Measurements from ENCODE around the gene WDR81.
"Not testable (repeated sequence)": the region's sequence is repeated elsewhere in the genome, so short reads cannot be mapped to it uniquely, and the experiment has no call there.

WDR81 gene

DNA sequence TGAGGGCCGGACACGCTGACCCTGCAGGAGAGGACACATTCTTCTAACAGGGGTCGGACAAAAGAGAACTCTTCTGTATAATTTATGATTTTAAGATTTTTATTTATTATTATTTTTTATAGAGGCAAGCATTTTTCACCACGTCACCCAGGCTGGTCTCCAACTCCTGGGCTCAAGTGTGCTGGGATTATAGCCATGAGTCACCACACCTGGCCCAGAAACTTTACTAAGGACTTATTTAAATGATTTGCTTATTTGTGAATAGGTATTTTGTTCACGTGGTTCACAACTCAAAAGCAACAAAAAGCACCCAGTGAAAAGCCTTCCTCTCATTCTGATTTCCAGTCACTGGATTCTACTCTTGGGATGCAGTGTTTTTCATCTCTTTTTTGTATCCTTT, 35.0 kb downstream of the WDR81 start:
- no peak for DNase-seq (ENCODE audit: low read depth)
- no peak overlapping the region for H3K4me3 ChIP-seq (replicated peaks; ENCODE audit: low read depth, low read length)
- TF ChIP-seq, protein P1, sequence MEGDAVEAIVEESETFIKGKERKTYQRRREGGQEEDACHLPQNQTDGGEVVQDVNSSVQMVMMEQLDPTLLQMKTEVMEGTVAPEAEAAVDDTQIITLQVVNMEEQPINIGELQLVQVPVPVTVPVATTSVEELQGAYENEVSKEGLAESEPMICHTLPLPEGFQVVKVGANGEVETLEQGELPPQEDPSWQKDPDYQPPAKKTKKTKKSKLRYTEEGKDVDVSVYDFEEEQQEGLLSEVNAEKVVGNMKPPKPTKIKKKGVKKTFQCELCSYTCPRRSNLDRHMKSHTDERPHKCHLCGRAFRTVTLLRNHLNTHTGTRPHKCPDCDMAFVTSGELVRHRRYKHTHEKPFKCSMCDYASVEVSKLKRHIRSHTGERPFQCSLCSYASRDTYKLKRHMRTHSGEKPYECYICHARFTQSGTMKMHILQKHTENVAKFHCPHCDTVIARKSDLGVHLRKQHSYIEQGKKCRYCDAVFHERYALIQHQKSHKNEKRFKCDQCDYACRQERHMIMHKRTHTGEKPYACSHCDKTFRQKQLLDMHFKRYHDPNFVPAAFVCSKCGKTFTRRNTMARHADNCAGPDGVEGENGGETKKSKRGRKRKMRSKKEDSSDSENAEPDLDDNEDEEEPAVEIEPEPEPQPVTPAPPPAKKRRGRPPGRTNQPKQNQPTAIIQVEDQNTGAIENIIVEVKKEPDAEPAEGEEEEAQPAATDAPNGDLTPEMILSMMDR (IDR thresholded peaks at IDR 0.05; ENCODE audit: low read length, missing control alignments): no peak

DNA sequence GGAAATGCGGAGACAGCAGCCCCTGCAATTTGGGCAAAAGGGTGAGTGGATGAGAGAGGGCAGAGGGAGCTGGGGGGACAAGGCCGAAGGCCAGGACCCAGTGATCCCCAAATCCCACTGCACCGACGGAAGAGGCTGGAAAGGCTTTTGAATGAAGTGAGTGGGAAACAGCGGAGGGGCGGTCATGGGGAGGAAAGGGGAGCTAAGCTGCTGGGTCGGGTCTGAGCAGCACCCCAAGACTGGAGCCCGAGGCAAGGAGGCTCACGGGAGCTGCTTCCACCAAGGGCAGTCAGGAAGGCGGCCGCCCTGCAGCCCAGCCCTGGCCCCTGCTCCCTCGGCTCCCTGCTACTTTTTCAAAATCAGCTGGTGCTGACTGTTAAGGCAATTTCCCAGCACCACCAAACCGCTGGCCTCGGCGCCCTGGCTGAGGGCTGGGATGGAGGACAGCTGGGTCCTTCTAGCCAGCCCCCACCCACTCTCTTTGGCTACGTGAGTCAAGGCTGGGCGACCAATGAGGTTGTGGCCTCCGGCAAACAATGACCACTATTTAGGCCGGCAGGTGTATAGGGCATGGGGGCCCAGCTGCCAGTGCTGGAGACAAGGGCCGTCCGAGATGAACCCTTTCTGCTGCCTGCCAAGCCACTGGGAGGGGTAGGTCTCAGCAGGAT, 37.9 kb downstream of the WDR81 start:
- H3K4me3 ChIP-seq (replicated peaks; ENCODE audit: low read depth, low read length): peak overlapping the region; percentile 67
- TF ChIP-seq, protein P1 (IDR thresholded peaks at IDR 0.05; ENCODE audit: low read length, missing control alignments): no peak
- DNase-seq (ENCODE audit: low read depth): peak; percentile 54

DNA sequence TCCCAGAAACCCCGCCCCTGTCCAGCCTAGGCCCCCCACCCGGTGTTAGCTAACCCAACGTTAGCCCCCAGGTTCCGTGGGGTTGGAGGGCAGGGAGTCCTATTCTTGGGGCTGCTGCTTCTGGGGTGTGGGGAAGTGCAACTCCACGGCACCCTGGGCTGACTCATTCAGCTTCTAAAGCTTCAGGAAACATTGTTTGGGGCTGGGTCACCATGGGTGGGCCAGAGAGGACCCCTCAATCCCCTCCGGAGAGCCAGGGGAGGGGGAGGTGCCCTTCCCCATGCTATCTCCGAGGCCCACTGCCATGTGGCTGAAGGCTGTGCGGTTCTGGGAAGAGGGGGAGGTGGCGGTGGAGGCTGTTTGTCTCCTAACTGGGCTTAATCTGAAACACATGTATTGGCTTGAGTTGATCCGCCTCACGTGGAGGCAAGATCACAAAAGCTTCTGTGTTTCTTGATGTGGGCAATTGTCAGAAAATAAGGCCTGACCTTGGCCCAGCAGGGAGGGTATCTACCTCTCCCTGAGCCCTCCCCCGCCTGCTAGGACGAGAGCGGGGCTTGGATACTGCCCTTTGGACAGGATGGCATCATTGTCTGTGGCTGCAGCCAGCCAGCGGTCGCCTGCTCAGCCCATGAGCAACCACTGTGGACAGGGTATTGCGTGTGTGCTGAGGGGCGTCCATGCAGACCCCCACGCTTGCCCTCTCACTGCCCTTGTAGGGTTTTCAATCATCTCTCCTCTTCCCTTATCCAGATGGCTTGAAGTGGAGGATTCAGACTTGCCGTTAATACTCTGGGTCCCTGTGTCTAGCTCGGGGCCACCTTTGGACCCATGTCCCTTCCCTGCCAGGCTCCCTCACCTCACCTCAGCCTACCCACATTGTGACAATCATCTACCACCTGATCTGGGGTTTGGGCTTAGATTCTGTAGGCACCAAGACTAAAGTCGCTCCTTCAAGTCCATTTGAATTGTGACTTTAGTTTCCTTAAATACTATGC, 38.7 kb downstream of the WDR81 start:
- peak overlapping the region; percentile 67 for H3K4me3 ChIP-seq (replicated peaks; ENCODE audit: low read depth, low read length)
- peak; percentile 80 for DNase-seq (ENCODE audit: low read depth)
- TF ChIP-seq, protein P1 (IDR thresholded peaks at IDR 0.05; ENCODE audit: low read length, missing control alignments): no peak

DNA sequence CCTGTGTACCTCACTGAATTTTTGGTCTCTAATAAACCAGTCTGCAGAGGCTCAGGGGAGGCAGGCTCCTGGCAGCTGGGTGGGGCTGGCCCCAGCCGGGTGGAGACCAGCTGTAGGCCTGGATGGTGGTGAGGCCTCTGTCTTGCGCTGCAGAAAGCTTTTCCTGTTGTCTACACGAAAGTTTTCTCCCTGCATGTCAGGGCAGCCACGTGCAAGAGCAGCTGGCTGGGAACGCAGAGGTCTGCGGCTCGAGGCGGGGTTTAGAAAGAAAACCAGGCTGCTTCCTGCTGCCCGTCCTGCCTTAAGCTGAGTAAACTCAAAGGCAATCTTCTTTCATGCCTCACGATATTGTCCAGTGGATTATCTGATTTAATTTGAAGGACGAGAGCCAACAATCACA, 39.8 kb downstream of the WDR81 start:
- no peak overlapping the region for H3K4me3 ChIP-seq (replicated peaks; ENCODE audit: low read depth, low read length)

DNA sequence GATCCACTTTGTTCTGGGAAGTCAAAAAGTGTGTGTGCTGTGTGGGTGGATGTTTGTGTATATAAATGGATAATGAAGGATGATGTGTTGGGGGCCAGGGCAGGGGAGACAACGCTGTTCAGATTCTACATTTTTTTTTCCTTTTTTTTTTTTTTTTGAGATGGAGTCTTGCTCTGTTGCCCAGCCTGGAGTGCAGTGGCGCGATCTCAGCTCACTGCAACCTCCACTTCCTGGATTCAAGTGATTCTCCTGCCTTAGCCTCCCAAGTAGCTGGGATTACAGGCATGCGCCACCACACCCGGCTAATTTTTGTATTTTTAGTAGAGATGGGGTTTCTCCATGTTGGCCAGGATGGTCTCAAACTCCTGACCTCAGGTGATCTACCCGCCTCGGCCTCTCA, 40.2 kb downstream of the WDR81 start:
- H3K4me3 ChIP-seq (replicated peaks; ENCODE audit: low read depth, low read length); DNase-seq (ENCODE audit: low read depth): not testable (repeated sequence)

More for the DNA sequence above, 39.8 kb downstream of the WDR81 start:
- DNase-seq (ENCODE audit: low read depth): peak; percentile 96
- TF ChIP-seq, protein P1 (IDR thresholded peaks at IDR 0.05; ENCODE audit: low read length, missing control alignments): no peak

DNA sequence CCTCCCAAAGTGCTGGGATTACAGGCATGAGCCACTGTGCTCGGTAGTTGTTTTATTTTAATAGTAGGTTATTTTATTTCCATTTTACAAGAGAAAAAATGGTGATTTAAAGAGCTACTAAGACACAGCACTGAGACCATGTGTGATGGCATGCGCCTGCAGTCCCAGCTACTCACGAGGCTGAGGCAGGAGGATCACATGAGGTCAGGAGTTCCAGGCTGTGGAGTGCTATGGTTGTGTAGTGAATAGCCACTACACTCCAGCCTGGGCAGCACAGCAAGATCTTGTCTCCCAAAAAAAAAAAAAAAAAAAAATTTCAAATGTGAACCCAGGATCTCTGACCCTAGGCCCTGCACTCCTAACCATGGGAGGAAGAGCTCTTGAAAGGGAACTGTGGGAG, 41.1 kb downstream of the WDR81 start:
- no peak for DNase-seq (ENCODE audit: low read depth)
- TF ChIP-seq, protein P1 (IDR thresholded peaks at IDR 0.05; ENCODE audit: low read length, missing control alignments): no peak
- H3K4me3 ChIP-seq (replicated peaks; ENCODE audit: low read depth, low read length): no peak overlapping the region

DNA sequence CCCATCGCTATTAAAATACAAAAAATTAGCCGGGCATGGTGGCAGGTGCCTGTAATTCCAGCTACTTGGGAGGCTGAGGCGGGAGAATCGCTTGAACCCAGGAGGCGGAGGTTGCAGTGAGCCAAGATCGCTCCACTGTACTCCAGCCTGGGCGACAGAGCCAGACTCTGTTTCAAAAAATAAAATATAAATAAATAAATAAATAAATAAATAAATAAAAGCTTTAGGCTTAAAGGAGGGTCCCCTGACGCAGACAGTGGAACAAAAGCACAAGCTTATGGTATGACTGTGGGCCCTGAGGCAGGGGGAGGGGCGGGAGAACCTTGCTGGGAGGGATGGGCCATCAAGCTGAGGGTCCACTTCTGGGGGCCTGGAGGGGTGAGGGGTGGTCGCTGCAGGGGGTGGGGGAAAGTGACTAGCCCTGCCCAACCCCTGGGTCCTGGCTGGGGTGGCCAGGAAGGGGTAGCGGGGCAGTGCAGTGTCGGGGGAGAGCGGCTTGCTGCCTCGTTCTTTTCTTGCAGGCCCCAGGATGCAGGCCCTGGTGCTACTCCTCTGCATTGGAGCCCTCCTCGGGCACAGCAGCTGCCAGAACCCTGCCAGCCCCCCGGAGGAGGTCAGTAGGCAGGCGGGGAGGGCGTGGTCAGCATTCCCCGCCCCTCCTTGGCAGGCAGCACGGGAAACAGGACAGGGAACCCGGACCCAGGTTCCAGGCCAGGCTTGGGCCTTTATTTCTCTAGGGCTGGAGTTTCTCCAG, 42.1 kb downstream of the WDR81 start:
- no peak overlapping the region for H3K4me3 ChIP-seq (replicated peaks; ENCODE audit: low read depth, low read length)
- TF ChIP-seq, protein P1 (IDR thresholded peaks at IDR 0.05; ENCODE audit: low read length, missing control alignments): no peak
- no peak for DNase-seq (ENCODE audit: low read depth)
